Stimulated activated CD8-positive, alpha-beta memory T cell treated with anti-CD3 and anti-CD28 coated beads, Interleukin-12 subunit alpha, Interleukin-12 subunit beta, amount 100 ng/mL, for 24 hours (primary cell): ENCODE data around the gene PLAU.
"Not testable (repeated sequence)": the region's sequence is repeated elsewhere in the genome, so short reads cannot be mapped to it uniquely, and the experiment has no call there.

Experiments used
- DNase-seq: peaks from one replicate; pipeline ENCODE4 v3.0.0-alpha.2; 2020; ENCODE audit errors: extremely low read depth

The PLAU gene

DNA sequence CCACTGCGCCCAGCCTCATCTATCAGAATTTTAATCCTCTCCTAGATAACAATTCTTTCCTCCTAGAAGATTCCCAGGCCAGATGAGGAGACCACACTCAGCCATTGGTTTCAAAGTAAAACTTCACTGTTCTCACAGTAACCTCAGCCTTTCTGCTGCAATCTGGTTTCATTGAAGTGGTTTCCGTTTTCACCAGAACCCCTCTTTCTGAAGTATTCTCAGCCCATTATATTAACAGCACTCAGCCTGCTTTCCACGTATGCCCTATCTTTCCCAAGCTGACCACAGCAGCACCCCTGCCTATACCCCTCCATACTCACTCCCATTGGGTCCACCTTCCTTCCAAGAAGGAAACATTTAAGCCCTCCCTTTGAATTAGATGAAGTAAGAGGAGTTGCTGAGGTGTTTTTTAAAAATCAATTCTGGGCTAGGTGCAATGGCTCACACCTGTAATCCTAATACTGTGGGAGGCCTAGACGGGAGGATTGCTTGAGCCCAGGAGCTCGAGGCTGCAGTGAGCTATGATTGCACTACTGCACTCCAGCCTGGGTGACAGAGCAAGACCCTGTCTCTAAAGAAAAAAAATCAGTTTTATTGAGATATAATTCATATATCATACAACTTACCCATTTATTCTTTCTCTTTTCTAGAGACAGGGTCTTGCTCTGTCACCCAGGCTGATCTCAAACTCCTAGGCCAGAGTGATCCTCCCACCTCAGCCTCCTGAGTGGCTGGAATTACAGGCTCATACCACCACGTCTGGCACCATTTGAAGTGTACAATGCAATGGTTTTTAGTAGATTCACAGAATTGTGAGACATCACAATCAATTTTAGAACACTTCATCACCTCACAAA lies 11.3 kb downstream of the PLAU start:
- DNase-seq: no peak

DNA sequence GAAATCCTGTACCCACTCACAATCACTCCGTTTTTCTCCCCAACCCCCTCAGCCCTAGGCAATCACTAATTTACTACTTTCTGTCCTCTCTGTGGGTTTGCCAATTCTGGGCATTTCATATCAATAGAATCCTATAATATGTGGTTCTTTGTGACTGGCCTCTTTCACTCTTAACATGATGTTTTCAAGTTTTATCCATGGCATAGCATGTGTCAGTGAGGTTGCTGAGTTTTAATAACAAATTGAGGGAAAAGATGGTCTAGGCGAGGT lies 11.9 kb downstream of the PLAU start:
- no peak for DNase-seq

DNA sequence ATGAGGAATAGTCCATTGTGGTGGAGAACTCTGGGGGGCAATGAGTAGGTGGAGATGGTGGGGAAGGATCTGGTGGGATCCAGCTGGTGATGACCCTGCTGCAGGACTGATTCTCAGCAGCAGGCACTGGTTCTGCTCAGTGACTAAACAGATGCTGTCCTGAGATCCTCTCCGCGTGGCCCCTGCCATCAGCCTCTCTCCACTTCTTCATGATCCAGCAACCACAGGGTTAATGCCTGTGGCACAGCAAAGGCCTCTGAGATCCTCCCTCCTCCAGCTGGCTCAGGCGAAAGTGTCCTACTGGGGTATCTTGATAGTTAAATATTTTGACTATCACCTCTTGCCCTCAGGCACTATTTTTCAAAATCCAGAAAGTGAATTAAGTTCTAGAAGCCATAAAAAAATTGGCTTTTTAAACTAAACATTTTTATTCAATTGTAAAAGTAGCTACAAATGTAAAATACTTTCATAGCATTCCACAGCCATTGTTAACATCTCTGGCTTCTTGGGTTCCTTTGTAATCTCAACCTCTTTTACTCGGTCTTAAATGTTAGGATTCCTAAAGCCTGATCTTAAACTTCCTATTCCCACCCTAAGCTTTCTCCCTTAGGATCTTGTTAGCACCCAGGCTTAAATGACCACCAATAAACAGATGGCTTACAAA lies 13.1 kb downstream of the PLAU start:
- DNase-seq: no peak

DNA sequence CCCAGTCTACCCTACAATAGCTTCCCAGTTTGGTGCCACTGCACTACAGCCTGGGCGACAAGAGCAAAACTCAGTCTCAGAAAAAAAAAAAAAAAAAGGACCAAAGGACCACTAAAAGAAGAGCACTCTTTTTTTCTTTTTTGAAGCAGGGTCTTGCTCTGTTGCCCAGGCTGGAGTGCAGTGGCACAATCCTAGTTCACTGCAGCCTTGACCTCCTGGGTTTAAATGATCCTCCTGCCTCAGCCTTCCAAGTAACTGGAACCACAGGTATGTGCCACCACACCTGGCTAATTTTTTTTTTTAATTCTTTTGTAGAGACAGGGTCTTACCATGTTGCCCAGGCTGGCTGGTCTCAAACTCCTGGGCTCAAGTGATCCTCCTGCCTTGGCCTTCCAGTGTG lies 14.0 kb downstream of the PLAU start:
- DNase-seq: no peak

DNA sequence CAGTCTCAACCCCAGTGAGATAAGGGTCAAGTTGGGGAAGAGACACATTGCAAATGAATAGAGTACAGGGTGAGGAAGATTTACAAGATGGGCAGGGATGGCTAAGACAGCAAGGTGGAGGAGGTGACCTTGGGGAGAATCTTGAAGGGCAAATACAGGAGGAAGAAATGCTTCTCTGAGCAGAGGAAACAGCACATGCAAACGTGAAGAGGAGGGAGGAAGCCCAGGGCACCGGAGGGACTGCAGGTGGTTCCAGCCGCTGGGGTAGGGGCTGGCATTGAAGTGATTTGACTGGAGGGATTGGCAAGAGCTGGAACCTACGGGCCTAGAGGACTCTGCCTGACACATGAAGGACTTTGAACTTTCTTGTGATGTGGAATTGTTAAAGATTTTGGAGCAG lies 14.6 kb downstream of the PLAU start:
- no peak for DNase-seq

DNA sequence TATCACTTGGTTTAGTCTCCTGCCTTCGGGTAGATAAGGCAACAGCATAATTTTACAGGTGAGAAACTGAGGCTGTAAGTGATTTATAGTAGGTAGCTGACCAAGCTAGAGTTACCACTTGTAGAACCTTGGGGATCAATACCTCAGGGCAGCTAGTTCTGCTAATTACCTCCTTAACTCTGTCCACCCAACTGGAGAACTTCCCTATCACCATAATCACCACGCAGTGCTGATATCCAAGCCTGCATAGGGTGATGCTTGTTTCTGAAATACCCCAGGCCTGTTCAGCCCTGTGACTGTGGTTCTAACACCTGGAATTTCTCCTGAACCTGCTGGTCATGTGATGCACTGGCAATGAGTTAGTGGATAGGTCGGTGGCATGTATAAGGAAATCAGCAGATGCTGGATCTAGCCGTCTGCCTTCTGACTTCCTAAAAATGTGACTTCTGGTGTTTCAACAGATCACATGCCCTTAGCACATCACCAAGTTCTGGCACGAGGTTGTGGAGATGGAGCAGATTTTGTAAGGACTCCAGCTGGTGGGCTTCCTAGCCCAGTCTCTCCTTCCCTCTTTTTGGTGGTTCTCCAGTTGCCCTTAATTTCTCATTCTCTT lies 15.3 kb downstream of the PLAU start:
- no peak for DNase-seq

DNA sequence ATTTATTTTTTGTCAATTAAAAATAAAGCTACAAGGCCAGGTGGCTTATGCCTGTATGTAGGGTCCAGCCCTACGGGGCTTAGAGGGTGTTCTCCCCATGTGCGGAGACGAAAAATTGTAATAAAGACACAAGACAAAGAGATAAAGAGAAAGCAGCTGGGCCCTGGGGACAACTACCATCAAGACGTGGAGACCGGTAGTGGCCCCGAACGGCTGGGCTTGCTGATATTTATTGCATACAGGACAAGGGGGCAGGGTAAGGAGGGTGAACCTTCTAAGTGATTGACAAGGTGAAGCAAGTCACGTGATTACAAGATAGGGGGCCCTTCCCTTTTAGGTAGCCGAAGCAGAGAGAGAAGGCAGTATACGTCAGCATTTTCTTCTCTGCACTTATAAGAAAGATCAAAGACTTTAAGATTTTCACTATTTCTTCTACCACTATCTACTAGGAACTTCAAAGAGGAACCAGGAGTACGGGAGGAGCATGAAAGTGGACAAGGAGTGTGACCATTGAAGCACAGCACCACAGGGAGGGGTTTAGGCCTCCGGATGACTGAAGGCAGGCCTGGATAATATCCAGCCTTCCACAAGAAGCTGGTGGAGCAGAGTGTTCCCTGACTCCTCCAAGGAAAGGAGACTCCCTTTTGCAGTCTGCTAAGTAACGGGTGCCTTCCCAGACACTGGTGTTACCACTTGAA lies 19.8 kb downstream of the PLAU start:
- DNase-seq: not testable (repeated sequence)

DNA sequence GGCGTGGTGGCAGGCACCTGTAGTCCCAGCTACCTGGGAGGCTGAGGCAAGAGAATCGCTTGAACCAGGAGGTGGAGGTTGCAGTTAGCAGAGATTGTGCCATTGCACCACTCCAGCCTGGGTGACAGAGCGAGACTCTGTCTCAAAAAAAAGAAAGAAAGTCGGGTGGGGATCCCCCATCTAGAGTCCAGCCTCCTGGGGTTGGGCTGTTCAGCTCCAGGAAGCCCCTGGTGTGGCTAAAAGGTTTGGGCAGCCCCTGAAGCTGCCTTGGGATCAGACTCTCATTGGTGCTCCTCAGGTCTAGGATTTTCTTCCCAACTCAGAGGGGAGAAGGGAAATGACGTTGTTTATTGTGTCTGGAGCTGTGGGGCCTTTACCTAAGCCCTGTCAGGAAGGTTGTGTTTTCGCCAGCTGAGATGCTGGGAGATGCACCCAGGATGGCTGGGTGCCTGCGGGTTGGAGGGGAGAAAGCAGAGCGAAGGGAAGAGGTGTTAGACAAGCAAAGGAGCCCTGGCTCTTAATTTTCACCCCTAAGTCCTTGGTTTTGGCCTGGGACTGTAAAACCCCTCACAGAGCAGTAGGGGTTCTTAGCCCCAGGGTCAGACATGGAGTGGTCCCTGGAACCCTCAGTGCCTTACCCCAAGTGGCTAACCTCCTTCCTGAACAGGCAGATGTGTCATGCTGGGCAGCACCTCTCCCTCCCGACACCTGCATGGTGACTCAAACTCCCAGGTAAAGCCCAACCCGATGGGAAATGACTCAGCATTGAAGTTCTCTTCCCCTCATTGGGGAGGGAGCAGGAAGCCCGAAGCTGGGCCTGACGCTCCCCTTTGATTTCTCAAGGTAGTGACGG lies 21.1 kb downstream of the PLAU start:
- DNase-seq: no peak

DNA sequence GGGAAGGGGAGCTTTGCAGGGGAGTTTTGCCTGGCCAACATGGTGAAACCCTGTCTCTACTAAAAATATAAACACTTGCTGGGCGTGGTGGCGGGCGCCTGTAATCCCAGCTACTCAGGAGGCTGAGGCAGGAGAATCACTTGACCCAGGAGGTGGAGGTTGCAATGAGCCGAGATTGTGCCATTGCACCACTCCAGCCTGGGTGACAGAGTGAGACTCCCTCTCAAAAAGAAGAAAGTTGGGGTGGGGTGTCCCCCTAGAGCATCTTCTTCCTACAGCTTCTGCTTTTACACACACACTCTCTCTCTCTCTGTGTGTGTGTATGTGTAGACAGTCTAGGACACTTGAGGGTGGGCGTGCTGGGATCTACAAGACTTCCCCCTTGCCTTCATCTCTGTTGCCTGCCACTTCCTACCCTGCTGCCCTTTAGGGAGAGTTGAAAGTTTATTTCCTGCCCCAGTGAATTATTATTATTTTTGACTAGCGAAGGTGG lies 21.7 kb downstream of the PLAU start:
- DNase-seq: no peak

DNA sequence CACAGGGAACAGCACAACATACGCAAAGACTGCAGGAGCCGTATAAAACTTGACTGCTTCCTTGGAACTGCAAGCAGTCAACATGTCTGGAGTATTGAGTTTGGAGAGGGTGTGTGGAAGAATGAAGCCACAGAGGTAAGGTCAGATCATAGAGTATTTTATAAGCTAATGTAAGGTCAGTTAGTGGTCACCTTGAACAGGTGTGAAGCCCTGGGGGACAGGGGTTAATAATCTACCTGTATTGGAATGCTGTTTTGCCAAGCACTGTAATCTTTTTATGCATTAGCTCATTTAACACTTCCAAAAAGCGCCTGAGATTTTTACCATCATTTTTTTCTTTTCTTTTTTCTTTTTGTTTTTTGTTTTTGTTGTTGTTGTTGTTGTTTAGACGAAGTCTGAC lies 23.1 kb downstream of the PLAU start:
- DNase-seq: no peak

DNA sequence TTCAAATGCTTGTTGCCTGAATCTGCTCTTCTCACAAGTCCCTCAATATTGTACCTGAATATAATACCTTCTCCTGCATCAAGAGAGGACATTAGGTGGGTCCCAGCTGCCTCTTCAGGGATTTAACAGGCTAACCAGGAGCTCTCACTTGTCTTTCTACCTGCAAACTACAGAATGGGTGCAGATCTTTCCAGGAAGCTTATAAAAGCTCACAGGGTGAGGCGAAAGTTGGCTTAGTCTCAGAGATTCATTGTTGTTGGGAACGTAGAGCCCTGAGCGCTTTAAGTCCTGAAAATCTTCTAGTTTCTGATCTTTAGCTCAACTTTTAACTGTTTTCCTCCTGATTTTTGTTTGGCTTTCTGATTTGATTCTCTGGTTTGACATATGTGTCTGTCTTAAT lies 25.0 kb downstream of the PLAU start:
- no peak for DNase-seq

DNA sequence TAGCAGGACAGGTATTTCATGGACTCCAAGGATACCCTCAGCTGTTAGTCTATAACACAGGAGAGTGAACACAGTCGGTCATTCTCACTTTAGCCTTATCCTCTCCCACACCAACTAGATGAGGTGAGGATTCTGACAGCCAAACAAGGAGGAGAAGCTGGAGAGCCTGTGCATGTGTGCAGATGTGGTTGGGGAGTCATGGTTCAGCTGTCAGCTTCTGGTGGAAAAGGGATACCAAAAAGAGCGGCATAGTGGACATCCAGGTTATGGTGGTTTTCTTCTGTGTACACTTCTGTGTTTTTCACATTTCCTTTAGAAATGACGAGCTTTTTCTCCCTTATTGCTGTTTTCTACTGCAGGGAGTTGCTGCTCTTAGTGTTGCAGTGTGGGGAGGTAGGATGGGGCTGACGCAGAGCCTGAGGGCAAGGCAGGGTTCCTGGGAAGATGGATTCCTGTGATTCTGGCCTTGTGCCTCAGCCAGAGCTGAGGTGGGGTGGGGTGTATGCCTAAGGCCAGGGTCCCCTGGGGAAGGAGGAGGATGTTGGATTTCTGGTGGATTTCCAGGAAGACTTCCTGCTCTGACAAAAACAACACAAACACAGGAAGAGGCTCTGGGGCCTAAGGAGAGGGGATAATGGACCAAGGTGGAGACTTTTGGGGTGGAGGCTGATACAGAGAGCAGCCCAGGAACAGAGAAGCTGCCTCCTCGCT lies 26.6 kb downstream of the PLAU start:
- DNase-seq: no peak

DNA sequence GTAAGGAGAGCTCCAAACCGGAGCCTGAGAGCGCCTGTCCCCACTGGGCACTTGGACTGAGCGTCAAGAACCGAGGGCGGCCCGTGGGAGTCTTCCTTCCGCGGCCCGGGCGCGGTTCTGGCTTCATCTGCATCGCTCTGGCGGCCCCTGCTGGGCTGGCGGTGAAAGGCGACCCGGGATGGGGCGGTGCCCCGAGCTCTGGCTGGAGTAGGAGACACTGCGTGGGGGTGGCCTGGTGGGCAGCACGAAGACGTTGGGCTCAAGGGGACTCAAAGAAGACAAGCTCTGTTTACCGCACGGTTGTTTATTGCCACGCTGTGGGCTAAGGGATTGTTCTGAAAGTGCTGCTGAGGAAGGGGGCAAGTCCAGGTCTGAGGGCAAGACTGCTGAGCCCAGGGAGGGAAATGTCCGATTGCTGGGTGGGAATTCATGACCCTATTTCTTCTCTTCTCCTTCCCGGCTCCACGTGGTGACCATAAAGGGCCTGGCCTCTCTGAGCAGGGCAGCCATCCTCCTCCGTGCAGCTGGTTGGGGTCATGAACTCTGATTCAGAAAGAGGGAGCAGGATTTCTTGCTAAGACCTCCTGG lies 29.8 kb downstream of the PLAU start:
- peak; percentile 55 for DNase-seq

DNA sequence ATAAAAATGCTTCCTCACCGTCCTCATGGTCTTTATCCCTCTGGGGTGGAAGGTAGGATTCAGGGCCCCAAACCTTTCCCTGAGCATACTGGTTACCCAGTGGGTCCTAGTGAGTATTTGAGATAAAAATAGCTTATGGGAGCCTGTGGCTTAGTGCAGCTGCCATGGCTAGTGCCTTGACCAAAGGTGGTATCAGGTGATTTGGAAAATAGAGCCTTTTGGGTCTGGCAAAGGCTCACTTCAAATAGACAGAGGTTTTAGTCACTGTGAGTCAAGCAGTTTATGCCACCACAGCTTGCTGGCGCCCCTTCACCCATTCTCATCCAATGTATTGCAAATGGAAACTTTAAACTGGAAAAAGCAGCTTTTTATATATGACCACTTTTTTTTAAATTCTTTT lies 30.4 kb downstream of the PLAU start:
- no peak for DNase-seq

DNA sequence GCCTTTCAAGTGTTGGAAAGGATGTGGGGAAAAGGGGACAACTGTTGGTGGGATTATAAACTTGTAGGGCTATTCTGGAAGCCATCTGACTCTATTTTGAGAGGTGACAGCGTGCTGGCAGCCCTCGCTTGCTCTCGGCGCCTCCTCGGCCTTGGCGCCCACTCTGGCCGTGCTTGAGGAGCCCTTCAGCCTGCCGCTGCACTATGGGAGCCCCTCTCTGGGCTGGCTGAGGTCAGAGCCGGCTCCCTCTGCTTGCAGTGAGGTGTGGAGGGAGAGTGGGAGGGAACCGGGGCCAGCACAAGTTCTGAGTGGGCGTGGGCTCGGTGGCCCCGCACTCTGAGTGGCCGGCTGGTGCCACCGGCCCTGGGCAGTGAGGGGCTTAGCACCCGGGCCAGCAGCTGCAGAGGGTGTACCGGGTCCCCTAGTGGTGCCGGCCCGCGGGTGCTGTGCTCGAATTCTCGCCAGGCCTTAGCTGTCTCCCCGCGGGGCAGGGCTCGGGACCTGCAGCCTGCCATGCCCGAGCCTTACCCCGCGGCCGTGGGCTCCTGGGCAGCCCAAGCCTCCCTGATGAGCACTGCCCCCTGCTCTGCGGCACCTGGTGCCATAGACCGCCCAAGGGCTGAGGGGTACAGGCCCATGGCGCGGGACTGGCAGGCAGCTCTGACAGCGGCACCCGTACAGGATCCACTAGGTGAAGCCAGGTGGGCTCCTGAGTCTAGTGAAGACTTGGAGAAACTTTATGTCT lies 33.6 kb downstream of the PLAU start:
- DNase-seq: no peak

DNA sequence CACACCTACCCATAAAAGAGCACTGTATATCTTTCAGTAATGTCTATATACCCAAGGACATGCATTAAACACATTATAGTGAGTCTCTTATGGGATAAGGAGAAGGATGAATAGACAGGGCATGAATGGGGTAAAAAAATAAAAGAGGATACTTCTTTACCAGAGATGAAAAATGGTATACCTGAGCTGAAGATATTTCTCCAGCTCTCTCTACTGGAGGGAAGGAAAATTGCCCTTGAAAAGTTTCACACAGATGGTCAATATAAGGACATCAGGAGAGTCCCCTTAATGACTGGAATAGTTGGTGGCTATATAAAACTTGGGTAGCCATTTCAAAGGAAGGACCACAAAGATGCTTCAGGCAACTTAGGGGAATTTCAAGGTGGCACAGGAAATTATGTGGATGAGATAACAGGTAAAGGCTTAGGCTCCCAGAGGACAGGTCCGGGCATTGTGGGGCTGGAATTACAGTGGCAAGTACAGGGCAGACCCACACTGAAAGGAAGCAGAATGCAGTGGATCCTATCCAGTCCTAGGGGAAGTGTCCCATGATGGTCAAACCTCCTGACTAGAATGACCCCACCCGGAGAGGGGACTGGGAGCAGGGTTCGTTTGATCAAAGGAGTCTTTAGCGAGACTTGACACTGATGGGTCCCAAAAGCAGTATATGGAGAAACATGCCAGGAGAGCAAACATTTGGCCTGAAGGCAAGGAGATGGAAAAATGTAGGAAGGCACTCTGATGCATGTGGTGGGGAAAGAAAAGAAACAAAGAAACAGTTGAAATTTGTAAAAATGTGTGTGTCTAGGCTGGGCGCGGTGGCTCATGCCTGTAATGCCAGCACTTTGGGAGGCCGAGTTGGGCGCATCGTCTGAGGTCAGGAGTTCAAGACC lies 35.6 kb downstream of the PLAU start:
- no peak for DNase-seq

DNA sequence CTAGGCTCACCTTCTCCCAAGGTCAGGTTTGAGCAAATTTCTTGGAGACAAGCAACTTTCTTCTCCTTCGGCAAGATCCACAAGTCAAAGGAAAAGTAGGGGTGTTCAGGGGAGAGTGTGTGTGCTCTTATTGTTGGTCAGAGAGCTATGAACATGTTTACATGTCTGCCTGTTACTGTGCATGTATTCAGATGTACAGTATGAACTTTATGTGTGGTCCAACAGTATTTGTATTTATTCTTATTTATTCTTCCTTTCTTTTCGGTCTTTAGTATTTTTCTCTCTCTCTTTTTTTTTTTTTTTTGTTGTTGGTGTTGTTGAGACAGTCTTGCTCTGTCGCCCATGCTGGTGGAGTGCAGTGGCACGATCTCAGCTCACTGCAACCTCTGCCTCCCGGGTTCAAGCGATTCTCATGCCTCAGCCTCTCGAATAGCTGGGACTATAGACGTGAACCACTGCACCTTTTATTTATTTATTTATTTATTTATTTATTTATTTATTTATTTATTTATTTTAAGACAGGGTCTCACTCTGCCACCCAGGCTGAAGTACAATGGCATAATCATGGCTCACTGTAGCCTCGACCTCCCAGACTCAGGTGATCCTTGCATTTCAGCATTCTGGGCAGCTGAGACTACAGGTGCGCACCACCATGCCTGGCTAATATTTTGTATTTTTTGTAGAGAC lies 38.2 kb downstream of the PLAU start:
- DNase-seq: no peak
